GM18861 (cell line): ENCODE measurements around the gene PDZD4.

Source experiments
- ATAC-seq: cut with Tn5 transposase; IDR thresholded peaks from one replicate; pipeline ENCODE4 v1.9.1; 2021; ENCODE audit not compliant: unreplicated experiment

PDZD4 gene, protein sequence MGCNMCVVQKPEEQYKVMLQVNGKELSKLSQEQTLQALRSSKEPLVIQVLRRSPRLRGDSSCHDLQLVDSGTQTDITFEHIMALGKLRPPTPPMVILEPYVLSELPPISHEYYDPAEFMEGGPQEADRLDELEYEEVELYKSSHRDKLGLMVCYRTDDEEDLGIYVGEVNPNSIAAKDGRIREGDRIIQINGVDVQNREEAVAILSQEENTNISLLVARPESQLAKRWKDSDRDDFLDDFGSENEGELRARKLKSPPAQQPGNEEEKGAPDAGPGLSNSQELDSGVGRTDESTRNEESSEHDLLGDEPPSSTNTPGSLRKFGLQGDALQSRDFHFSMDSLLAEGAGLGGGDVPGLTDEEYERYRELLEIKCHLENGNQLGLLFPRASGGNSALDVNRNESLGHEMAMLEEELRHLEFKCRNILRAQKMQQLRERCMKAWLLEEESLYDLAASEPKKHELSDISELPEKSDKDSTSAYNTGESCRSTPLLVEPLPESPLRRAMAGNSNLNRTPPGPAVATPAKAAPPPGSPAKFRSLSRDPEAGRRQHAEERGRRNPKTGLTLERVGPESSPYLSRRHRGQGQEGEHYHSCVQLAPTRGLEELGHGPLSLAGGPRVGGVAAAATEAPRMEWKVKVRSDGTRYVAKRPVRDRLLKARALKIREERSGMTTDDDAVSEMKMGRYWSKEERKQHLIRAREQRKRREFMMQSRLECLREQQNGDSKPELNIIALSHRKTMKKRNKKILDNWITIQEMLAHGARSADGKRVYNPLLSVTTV

DNA sequence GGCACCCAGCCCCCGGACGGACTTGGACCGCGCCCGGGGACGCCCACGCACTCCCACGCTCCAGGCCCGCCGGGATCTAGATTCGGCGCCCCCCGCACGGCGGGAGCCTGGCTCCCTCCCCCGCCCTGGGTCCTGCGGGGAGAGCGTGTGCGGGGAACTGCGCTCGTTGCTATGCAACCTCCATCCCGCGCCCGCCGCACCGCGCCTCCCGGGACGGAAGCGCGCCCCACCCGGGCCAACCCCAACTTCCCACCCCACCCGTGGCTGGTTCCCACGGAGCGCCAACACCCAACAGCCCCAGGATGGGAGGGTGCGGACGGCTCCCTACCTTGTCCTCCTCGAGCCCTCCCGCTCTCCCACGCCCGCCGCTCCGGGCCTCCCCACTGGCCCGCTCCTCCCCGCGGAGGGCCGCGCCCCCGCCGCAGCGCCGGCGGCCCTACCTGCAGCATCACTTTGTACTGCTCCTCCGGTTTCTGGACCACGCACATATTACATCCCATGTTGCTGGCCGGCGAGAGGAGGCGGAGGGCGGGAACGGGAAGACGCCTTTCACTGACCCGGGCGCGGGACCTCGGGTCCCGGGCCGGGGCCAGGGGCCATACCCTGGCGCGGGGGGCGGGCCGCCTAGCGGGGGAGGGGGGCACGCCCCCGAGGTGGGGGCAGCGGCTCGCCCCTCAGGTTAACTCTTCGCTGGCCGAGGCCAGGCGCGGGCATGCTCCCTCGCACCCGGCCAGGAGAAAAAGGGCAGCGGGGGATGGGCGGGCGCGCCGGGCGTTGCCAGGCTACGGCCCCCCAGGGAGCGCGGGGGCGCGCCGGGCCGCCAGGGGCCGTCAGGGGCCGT is at the start of gene PDZD4:
Gene PDZD4 (minus strand): TSS at position 746 of the 841 bp plus-strand sequence. CDS start 246 bp downstream, at position 500.
- ATAC-seq: no peak

DNA sequence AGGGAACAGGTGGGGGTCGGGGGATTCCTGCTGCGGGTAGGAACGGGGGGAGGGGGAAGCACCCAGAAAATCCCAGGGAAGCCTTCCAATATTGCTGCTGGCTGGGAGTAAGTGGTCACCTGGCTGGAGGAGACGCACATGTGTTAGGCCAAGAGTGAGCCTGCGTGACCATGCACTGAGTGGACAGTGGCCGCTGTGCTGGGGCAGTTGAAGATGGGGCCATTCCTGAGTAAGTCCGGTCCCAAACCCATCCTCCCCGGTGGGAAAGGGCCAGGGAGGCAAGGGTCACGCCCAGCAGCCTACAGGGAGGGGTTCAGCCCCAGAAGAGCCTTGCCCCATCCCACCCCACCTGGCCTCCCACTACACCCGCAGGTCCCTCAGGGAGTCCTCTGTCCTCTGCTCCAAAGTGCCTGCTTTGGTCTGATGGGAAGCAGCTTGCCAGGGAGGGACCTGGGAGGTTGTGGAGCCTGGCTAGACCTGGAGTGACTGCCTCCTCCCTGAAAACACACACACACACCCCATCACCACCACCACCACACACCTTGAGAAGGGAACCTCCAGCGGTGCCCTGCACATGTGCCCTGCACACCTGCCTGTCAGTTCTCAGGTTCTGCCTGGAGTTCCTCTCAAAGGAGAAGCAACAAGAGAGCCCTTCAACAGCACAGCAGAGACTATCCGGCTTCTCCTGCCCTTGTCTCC is 49.5 kb upstream of the PDZD4 start:
- no peak for ATAC-seq

DNA sequence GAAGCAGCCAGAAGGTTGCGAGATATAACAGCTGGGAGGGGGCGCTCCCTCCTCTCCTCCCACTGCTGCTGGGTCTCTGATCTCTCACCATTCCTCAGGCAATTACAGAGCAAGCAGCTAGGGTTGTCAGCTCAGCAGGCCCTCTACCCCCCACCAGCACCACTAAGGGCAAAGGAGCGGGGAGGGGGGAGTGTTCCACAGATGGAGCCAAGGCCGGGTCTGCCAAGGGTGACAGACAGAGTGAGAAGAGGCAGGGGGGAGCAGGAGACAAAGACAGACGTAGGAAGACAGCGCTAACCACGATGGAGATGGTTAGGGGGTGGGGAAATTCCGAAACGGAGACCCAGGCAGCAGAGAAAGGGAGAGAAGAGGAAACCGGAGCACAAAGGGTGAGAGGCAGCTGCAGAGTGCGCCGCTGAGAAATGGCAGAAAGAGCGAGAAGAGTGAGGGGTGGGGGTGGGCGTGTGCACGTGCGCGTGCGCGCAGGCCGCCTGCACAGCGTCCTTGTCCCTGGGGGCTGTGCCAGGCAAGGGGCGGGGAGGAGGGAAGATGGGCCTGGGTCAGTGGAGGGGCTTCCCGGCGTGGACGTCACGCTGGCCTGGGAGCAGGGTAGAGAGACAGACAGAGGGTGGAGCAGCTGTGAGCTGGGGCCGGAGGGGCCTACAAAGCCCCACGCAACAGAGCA is 48.8 kb upstream of the PDZD4 start:
- no peak for ATAC-seq

DNA sequence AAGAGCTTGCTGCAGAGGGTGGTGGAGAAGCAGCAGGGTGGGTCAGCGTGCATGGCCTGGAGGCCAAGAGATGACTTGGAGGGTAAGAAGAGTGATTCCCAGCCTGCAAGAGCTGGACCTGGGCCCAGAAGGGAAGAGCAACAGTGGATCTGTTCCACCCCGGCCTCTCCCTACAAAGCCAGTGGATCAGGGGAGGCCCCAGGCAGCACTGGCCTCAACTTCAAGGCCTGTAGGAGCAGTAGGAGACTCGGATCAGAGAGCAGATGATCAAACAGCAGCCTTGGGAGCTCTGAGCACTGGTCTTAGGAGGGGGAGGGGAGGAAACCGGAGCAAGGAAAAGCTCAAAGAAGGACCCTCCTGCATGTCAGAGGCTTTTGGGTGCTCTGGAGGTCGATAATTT is 48.0 kb upstream of the PDZD4 start:
- no peak for ATAC-seq

DNA sequence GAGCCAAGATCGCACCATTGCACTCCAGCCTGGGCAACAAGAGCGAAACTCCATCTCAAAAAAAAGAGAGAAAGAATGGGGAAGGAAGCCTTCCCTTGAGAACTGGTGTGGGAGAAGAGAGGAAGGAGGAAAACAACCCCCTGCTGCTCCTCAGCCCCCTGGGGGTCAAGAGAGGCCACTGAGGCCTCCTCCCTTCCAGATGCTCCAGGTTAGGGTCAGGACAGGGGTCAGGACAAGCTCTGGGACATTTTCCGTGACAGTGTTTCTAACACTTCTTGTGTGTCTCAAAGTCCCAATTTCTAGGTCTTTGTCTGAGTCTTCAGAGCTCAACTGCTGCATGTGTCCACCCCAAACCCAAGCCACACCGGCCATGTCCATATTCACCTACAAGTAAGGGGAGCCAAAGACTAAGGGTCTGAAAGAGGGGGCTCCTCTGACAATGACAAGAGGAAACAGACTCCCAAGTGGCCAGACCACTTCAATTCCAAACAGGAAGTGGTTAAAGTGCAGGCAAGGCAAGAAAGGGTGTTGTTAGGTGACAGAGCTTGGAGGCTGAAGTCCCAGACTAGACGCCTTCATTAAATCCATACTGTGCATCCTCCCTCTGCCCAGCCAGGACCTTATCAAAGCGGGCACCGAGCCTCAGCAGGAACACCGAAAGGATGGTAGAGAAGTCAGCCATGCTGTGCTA is 47.4 kb upstream of the PDZD4 start:
- ATAC-seq: no peak

DNA sequence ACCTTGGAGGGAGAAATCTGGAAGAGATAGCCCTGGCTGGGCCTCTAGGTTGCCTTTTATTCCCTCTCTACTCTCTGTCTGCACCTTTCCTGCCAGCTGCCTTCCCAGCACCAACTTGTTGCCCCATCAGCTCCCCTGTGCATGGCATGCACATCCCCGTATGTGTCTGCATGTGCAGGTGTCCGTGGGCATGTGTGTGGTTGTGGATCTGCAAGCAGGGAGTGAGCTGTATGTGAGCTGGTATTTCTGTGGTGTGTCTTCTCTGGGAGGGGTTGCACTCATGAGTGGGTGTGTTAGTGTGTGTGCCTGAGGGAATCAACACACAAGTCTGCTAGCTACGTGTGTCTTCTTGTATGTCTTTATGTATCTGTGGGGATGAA is 45.8 kb upstream of the PDZD4 start:
- ATAC-seq: no peak

DNA sequence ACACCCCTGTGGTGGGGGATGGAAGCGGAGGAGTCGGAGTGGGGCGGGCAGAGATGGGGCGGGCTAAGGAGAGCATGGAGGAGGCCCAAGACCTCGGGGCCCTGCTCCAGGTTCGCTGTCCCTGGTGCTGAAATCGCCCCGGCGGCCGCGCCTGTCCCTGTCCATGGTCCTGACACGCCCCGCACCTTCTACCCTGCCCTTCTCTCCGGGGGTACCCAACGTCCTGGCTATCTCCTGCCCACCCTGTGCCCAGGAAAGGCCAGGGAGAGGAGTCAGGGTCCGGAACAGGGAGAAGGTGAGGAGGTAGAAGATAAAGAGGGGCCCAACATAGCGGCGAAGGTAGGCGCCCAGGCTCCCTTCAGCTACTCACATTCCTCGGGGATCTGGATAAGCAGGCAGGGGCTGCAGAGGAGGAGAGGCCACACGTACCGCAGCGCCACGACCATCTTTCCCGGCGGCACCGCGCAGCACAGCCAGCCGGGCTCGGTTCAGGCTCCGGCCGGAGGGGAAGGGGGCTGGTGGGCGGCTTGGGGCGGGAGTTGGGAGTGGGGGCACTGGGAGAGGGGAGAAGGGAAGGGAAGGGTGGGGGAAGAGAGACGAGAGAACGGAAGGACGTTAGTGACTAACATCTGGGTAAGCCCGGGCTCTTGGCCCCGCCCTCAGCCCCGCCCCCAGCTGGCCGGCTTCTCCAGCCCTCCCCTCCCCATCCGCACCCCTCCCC is 45.2 kb upstream of the PDZD4 start:
- ATAC-seq: no peak

DNA sequence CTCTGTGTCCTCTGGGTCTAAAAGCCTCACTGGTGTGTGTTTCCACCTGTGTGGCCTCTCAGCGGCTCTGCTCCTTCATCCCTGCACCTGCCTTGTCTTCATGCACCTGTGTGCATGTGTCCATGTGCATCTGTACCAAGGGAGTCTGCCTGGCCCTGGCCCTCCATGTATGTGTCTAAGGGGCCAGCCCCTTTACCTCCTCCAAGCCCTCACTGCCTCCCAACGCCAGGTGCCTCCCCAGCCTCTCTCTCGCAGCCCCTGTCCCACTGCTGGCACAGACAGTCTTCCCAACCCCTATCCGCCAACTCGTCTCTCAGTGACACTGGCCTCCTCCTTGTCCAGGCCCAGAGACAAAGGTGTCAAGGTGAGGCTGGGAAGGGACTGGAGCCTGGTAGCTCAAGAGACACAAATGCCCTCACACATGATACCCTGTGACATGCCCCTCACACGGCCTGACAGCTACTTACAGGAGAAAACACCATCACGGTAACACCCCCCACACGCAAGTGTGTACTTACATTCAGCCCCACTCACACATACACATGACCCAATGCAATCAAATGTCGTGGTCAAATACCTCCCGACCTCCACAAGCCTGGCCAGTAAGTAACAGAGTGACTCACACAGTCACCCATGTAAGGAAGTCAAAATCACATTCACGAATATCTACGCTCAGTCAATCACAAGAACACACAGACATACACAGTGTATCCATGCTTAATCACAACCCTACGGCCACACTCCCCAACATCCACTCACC is 44.2 kb upstream of the PDZD4 start:
- no peak for ATAC-seq

DNA sequence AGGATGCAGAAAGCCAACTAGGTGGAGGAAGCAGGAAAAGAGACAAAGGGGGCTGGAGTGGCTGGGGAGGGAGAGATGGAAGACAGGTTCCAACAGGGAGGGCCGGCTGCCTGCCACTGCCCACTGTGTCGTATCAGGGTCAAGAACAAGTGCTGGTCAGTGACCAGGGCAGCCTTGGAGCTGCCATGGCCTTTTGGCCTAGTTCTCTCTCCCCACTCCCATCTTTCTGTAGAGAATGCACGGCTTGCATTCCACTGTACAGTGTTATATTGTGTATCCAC is 43.7 kb upstream of the PDZD4 start:
- ATAC-seq: no peak

DNA sequence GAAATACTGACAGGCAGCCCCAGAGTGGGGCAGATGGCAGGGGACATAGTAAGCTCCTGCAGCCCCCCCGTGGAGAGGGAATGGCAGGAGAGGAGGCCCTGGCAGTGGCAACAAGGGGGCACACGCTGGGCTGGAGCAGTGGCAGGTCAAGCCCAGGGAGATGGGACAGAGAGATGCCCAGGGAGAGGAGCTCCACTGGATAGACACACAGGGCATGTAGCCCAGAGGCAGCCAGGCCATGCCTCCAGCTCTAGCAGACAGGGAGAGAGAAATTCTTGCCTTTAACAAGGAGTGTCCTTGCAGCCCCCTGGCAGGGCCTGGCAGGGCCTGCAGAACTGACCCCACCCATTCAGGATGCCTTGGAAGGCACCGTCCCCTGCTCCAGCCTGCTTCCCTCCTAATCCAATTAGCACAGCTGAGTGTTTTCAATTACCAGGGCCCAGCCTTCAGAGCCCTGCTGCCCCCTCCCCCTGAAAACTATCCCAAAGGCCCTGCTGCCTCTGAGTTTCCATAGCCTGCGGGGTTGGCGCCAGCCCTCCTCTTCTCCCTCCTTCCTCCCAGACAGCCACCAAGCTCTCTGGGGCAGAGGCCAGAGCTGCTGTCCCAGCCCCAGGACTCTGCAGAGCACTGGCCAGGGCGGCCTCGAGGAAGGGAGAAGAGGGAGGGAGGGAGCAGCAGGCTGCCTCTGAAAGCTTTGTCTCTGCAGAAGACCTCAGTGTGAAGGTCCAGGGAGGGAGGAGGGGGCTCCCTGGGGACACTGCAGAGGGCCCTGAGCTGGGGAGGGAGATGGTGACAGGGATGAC is 43.1 kb upstream of the PDZD4 start:
- ATAC-seq: no peak

DNA sequence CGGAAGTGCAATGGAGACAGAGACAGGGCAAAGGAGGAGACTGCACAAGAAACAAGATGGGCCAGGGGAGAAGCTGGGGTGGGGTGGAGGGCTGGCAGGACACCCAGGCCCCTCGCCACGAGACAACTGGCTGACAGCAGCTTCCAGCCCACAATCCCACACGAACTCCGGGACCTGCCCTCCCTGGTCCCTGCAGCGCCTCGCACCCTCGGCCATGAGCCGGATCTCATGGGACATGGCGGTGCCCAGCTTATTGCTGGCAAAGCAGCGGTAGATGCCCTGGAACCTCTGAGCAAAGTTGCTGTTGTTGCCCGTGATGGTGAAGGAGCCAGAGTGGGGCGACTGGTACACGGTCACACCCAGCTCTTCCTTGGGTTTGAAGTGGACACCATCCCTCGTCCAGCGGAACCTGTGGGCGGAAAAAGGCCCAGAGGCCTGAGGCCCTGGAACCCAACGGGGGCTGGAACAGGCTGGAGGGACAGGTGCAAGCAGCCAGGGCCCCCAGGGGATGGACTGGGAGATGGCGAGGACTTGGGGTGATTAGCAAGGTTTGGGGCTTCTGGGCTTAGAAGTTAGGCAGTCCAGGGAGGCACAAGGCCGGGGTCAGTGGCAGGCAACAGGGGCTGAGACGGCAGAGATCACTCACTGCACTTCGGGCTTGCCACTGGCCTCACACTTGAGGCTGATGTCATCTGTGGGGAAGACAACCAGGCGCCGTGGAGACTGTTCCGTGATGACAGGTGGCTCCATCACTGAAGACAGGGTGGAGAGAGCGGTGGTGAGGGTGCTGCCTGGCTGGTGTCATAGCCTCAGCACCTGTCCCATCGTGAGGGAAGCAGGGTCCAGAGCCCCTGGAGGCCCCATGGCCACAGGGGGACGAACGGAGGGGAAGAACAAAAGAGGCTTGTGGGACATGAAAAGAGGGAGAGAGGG is 41.9 kb upstream of the PDZD4 start:
- no peak for ATAC-seq

DNA sequence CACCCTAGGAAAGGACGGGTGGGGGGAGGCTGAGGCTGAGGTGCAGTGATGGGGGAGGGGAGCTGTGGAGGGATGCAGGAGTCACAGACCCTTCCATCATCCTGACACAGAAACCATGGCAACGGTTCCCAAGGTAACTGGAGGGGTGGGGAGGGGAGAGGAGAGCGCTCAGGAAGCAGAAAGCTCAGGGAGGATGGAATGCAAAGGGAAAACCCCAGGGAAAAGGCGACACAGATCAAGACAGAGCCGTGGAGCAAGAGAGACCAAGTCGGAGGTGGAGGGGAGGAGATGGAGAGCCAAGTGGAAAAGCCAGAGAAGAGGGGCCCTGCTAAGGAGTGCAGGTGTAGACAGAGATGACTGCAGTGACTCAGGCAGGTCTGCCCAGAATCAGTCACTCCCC is 41.1 kb upstream of the PDZD4 start:
- no peak for ATAC-seq

DNA sequence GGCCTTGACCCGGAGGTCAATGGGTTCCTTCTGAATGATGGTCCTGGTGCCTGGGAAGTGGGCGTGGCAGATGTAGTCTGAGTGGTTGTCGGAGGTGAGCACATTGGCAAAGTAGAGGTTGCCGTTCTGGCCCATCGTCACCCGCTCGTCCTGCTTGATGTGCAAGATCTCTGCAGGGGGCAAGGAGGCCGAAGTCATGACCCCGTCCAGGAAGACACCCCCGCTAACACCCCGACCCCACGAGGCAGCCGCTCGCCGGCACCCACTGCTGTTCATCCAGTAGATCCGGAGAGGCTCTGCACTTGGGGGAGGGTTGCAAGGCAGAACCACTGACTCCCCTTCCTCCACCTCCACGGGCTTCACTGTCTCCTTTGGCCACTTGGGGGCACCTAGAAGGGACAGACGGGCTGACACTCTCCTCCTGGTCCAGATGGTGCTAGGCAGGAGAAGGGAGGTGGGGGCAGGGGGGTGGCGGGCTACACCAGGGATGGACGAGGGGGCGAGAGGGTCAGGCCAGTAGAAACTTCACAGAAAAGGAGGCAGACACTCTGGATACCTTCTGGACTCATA is 40.5 kb upstream of the PDZD4 start:
- ATAC-seq: no peak

DNA sequence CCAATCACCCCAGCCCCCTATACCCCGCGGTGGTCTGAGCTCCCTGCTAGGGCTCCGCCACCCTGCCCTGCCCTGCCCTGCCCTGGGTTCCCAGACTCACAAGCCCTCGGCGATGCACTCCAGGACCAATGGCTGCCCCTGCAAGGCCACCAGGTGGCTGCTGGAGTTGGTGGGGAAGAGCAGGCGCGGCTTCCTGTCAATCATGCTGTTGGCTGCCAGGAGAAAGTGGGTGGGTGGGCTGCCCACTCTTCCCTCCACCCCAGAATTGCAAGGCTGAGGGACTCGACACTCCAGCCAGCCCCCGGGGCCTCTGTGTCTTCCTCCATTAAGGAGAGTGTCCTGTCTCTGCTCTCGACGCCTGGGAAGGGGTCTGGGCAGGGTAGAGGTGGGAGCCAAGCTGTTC is 39.9 kb upstream of the PDZD4 start:
- ATAC-seq: no peak

DNA sequence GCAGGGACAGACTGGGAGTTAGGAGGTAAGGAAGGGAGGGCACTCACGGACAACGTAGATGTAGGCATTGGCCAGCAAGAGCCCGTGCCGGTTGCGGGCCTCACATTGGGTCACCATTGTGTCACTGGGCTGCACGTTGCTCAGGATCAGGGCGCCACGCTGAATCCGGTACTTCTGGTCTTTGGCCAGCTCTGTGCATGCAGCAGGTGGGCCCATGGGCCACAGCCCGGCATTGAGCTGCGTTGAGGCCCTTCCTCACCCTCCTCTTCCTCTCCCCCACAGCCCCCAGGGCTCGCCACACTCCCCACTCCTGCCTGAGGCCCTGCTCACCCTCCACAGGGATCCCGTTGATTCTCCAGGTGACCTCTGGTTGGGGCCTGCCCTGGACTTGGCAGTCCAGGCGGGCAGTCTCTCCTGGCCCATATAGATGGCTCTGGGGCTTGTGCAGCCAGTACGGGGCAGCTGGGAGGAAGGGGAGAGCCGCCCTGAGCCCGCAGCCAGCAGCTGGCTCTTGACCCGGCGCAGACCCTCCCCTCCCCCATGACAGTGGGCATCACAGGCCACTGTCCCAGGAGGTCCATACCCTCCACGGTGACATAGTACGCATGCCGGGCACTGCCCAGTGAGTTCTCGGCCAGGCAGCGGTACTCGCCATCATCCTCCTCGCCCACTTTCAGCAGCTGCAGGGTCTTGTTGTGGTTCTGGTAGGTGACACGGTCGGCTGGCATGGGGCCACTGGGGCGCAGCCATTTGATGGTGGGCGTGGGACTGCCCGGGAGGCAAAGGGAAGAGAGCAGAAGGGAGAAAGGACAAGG is 39.3 kb upstream of the PDZD4 start:
- ATAC-seq: no peak
